ENCODE results near the gene HLCS.

The HLCS gene

GRCh38 chr21:36968976-36969375, 2.5 kb upstream of the HLCS start:
- H3K27me3 ChIP-seq = peaks cover 61% of the 10 kb centered on the region
- no peaks in the 10 kb centered on the region for H3K36me3 ChIP-seq
- no peak overlapping the region for H3K27ac ChIP-seq
- H3K9me3 ChIP-seq = no peaks in the 10 kb centered on the region
- peaks cover 4% of the 10 kb centered on the region in 2 experiments for H3K4me1 ChIP-seq (ENCODE audit: control insufficient read depth in 1 of 2, insufficient read depth in 1 of 2, low read depth in 1 of 2, low read length in 1 of 2)
- no peak overlapping the region for H3K4me3 ChIP-seq (ENCODE audit: low read depth in 1 of 2, low read length in 1 of 2)
- TF ChIP-seq CTCF (IDR thresholded peaks at IDR 0.05) = no peak

- H3K4me3 ChIP-seq (ENCODE audit: low read depth in 1 of 2, low read length in 1 of 2) = no peak overlapping the region
- no peak overlapping the region for H3K27ac ChIP-seq
- H3K36me3 ChIP-seq = no peaks in the 10 kb centered on the region
- no peak for TF ChIP-seq CTCF (IDR thresholded peaks at IDR 0.05)
- H3K9me3 ChIP-seq = no peaks in the 10 kb centered on the region
- peaks cover 66% of the 10 kb centered on the region for H3K27me3 ChIP-seq
- peaks cover 4% of the 10 kb centered on the region in 2 experiments for H3K4me1 ChIP-seq (ENCODE audit: control insufficient read depth in 1 of 2, insufficient read depth in 1 of 2, low read depth in 1 of 2, low read length in 1 of 2)
These were observed 1.9 kb upstream of the HLCS start for GRCh38 chr21:36968414-36968813.

DNA sequence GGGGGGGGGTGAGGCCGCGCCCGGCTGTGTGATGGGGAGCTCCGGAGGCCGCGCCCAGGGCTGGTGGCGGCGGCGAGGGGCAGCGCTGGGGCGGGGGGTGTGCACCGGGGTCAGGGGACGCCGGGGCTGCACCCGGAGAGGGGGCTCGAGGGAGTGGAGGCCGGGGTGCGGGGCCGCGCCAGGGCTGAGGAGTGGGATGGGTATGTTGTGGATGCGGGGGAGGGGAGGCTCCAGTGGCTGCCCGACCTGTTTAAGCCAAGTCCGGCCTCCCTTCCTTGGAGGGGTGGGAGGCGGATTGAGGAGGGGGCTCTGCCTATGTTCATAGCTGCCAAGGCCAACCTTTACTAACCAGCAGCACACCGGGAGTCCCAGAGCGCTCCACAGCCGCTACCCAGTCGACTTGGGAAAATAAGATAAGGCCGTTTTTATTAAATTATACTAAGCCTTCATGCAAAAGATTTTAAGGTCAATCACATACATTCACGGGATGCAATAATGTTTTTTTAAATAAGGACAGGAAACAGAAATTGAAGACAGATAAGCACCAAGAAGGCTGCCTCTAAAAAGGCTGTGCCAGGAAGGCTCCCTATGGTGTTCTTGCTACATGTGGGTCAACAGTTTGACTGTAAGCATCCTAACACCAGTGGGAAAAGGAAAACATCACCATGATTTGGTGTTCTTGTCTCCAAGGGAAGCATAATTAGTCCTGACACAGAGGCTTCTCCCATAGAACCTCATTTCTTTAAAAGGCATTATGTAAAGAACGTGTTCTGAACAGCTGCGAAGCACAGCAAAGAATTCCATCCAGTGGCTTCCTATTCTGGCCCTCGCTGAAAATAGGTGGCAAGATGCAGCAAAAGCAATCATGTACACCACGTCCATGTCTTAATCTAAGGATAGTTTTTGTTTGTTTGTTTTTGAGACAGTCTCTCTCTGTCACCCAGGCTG, 626 bp upstream of the HLCS start:
- Histone ChIP-seq H3K36me3 (no peaks in the 10 kb centered on the region), H3K4me1 (ENCODE audit: control insufficient read depth in 1 of 2, insufficient read depth in 1 of 2, low read depth in 1 of 2, low read length in 1 of 2) (peaks cover 4% of the 10 kb centered on the region in 2 experiments), H3K27me3 (peaks cover 73% of the 10 kb centered on the region), H3K27ac (no peak overlapping the region), H3K4me3 (ENCODE audit: low read depth in 1 of 2, low read length in 1 of 2) (no peak overlapping the region), H3K9me3 (no peaks in the 10 kb centered on the region)
- no peak for TF ChIP-seq CTCF (IDR thresholded peaks at IDR 0.05)

GRCh38 chr21:36965720-36966065, 776 bp downstream of the HLCS start:
- H3K36me3 ChIP-seq = no peaks in the 10 kb centered on the region
- no peak overlapping the region for H3K4me3 ChIP-seq (ENCODE audit: low read depth in 1 of 2, low read length in 1 of 2)
- no peak for TF ChIP-seq CTCF (IDR thresholded peaks at IDR 0.05)
- H3K27ac ChIP-seq = no peak overlapping the region
- no peaks in the 10 kb centered on the region for H3K9me3 ChIP-seq
- peaks cover 4% of the 10 kb centered on the region in 2 experiments for H3K4me1 ChIP-seq (ENCODE audit: control insufficient read depth in 1 of 2, insufficient read depth in 1 of 2, low read depth in 1 of 2, low read length in 1 of 2)
- peaks cover 73% of the 10 kb centered on the region for H3K27me3 ChIP-seq

DNA sequence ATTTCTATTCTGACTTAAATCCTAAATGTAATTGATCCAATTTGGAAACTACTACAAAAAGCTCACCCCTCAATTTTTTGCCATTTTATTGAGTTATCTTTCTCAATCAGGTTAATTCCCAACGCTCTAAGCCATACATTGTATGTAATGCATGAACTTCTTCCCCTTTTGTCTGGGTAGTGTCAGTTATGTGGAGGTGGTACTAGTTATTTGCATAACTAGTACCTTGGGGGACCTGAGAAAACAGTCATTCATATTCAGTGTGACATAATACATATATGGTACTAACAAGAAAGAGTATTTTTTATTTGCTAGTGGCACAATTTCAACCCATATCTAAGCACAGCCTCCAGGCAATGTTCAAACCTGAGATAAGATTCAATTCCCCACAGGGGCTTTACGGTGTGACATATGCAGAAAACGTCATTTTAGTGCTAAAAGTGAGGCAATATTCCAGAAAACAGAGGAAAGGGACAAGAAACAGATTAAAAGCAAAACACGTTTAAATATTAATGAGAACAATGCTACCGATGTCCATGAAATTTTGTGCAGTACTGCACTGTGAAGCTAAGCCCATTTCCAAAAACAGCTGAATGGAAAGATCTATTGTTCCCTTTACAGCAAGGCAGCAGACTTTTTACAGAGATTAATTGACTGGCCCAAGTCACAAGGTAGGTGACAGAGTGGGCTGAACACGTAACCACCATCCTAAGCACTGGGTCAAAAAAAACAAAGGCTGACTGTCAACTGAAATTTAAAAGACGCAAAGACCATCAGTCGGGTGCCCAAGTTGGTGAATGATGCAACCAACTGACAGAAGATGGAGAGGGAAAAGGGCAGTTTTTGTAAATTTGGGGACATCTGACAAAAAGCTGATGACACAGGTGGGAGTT, 1.4 kb downstream of the HLCS start:
- Histone ChIP-seq H3K9me3 (no peaks in the 10 kb centered on the region), H3K4me1 (ENCODE audit: control insufficient read depth in 1 of 2, insufficient read depth in 1 of 2, low read depth in 1 of 2, low read length in 1 of 2) (peaks cover 4% of the 10 kb centered on the region in 2 experiments), H3K27ac (no peak overlapping the region), H3K4me3 (ENCODE audit: low read depth in 1 of 2, low read length in 1 of 2) (no peak overlapping the region), H3K36me3 (no peaks in the 10 kb centered on the region), H3K27me3 (peaks cover 73% of the 10 kb centered on the region)
- TF ChIP-seq CTCF (IDR thresholded peaks at IDR 0.05) = no peak
